ENCODE data around the gene RPAIN.

Gene RPAIN, protein sequence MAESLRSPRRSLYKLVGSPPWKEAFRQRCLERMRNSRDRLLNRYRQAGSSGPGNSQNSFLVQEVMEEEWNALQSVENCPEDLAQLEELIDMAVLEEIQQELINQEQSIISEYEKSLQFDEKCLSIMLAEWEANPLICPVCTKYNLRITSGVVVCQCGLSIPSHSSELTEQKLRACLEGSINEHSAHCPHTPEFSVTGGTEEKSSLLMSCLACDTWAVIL

DNA sequence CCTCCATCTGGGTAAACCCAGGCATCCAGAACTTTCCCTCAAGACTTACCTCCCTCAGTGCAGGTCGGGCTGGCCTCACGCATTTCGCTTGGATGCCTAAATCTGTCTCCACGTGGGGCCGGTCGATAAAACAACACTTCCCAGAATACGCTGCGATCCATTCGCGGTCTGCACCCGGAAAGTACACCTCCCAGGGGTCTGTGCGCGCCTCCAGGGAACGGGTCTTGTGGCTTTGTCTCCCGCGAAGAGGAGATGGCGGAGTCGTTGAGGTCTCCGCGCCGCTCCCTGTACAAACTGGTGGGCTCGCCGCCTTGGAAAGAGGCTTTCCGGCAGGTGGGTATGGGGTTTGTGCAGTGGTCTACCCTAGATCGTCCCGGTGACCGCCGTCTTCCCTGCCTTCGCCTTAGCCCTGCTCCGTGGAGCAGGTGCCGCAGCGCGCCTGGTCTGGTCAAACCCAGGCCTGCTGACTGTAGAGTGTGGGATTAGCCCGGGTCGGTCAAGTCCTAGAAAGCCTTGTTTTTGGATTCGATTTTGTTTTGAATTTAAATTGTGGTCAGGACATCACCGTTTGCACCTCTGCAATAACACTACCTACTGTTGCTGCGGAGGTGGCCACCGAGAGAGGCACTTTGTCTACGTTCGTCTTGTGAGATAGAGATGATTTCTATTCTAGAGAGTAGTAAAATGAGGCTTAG lies at the start of gene RPAIN:
TSS of gene RPAIN (plus strand) at position 224 of the 695 bp plus-strand sequence. CDS start at position 253, 29 bp downstream.
- no peak for FAIRE-seq
- peak; percentile 75 for DNase-seq (ENCODE audit: insufficient read length, low spot score)
- TF ChIP-seq, protein P1, sequence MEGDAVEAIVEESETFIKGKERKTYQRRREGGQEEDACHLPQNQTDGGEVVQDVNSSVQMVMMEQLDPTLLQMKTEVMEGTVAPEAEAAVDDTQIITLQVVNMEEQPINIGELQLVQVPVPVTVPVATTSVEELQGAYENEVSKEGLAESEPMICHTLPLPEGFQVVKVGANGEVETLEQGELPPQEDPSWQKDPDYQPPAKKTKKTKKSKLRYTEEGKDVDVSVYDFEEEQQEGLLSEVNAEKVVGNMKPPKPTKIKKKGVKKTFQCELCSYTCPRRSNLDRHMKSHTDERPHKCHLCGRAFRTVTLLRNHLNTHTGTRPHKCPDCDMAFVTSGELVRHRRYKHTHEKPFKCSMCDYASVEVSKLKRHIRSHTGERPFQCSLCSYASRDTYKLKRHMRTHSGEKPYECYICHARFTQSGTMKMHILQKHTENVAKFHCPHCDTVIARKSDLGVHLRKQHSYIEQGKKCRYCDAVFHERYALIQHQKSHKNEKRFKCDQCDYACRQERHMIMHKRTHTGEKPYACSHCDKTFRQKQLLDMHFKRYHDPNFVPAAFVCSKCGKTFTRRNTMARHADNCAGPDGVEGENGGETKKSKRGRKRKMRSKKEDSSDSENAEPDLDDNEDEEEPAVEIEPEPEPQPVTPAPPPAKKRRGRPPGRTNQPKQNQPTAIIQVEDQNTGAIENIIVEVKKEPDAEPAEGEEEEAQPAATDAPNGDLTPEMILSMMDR (IDR thresholded peaks at IDR 0.05; ENCODE audit: insufficient read depth, missing control alignments): no peak

DNA sequence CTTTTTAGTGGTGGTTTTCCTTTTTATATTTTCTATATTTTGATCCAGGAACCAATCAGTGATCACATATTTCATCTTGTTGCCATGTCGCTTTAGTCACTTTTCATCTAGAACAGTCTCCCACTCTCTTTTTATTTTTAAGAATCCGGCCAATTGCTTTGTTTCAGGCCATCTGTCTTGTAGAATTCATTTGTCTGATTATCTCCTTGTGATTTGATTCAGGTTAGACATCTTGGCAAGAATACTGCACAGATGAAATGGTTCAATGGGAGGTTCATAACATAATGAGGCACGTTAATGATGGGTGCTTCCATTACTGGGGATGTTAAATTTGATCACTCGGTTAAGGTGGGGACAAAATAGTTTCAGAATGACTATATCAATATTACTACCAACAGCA lies 49.6 kb upstream of the RPAIN start:
- FAIRE-seq (no peak), DNase-seq (ENCODE audit: insufficient read length, low spot score) (no peak)
- TF ChIP-seq, protein P1 (IDR thresholded peaks at IDR 0.05; ENCODE audit: insufficient read depth, missing control alignments): no peak

DNA sequence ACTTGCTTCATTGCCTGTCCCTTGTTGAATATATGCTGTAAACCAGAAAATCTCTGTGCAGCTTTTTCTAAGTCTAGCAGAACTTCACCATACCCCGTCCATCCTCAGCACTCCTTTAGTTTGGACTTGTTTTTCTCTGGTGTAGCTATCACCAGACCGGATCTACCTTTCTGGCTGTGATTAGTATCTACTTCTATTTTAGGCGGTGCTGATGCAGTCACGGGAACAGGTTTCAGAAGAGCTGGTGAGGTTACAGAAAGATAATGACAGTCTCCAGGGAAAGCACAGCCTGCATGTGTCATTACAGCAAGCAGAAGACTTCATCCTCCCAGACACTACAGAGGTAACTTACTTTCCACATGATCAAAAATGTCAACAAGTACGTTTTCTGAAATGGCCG lies 46.9 kb upstream of the RPAIN start:
- no peak for FAIRE-seq
- no peak for DNase-seq (ENCODE audit: insufficient read length, low spot score)
- TF ChIP-seq, protein P1 (IDR thresholded peaks at IDR 0.05; ENCODE audit: insufficient read depth, missing control alignments): no peak

DNA sequence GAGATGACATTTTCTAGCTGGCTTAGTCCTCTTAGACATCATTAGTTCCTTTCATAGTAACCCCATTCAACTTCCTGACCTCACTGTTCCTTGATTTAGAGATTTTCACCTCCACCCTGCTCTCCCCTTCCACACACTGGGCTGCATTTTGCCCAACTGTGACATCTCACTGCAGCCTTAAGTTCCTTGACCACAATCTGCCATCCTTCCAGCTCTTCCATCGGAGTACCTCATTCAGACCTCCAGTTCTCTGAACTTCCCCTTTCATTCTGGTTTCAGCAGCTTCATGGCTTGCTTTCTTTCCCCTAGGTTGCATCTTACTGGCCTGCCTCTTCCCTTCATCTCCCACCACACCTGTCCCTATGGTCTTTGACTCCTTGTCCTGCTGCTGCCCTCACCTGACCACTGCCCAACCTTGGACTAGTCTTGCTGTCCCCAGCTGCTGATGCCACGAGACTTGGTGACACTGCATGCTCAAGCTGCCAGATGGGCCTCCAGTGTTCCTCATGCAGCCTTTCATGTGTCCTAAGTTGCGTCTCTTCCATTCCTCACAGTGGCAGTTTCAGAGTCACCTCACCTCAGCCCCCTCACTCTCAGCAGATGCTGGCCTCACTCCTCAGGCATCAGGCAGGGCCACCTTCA lies 41.3 kb upstream of the RPAIN start:
- DNase-seq (ENCODE audit: insufficient read length, low spot score) (no peak), FAIRE-seq (no peak)
- TF ChIP-seq, protein P1 (IDR thresholded peaks at IDR 0.05; ENCODE audit: insufficient read depth, missing control alignments): no peak

DNA sequence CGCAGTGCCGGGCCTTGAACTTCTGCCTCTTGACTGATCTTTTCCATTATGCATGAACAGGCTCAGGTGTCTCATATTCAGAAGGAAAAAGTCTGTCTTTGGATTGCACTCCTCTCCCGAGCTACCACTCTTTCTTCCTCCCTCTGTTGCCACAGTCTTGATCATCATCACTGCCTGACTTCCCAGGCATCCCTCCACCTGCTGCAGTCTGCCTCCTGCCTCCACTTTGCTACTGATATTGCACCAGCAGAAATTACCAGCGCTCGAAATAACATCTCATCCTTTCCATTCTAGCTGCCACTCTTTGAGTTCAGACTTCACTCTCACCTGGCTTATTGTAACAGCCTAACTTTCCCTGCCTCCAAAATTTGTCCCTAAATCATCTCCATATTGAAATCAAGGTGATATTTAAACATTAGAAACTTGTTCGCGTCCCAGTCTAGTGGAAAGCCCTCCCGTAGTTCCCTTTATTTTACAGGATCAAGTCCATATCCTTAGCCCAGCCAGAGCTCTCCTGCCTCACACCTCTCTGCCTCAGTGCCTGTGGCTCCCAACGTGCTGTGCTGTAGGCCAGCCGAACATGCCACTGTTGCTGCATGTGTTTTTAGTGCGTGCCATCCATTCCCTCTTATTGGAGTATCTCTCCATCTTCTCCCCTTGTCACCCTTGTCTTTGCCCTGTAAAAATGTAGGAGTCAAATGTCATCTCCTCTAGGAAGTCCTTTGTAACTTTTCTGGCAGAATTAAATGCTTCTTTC lies 40.5 kb upstream of the RPAIN start:
- TF ChIP-seq, protein P1 (IDR thresholded peaks at IDR 0.05; ENCODE audit: insufficient read depth, missing control alignments): no peak
- FAIRE-seq (no peak), DNase-seq (ENCODE audit: insufficient read length, low spot score) (no peak)

DNA sequence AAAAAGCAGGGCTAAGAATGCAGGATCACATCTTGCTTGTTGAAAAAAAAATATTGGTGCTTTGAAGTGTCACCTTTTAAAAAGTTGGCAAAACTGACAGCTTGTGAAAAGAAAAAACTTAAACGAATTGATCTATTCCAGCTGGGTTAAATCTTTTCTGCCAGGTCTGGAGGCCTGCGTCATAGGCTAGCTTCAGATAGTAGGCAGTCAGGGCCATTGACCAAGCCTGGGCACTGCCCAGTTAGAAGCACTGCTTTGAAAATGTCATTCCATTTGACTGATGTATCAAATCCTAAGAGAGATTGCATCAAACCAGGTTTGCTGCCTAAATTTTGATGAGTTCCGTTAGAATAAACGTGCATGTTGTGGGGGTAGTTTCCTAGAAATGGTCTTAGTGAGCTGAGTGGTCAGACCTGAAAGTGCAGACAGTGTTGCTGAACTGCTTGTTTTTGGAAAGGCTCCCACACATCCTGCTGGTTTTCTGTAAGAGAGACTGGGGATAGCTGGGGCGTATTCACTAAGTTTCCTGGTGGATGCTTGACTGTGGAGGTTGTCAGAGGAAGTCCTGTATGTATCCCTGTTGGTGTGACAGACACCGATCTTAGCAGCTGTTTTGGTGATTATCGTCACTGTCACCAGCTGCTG lies 39.4 kb upstream of the RPAIN start:
- DNase-seq (ENCODE audit: insufficient read length, low spot score) (no peak), FAIRE-seq (no peak)
- TF ChIP-seq, protein P1 (IDR thresholded peaks at IDR 0.05; ENCODE audit: insufficient read depth, missing control alignments): no peak

All from D721Med (cell line).